HL-60 (cell line): ENCODE results near the gene PIAS4.

Experiments
- DNase-seq, 2 experiments: peaks; one replicate each; pipeline ENCODE4 v3.0.0-alpha.2; 2010 to 2020; ENCODE audit warnings: low read depth in 1 of 2, low spot score in 1 of 2
- H3K27ac ChIP-seq: fragments of 250-450 bp; sonication (Bioruptor Pico); replicated peaks from 2 replicates; pipeline ENCODE4 v1.5.1; 2020; ENCODE audit warnings: mild to moderate bottlenecking, moderate library complexity
- H3K27me3 ChIP-seq: fragments of 250-450 bp; sonication (Bioruptor Pico); 2 replicates; pipeline ENCODE4 v1.5.1; 2021; ENCODE audit warnings: mild to moderate bottlenecking, moderate library complexity; ENCODE audit not compliant: insufficient read depth, poor library complexity, severe bottlenecking
- H3K4me3 ChIP-seq: replicated peaks from 2 replicates; pipeline ENCODE4 v1.5.1; 2011; ENCODE audit warnings: mild to moderate bottlenecking, control low read depth, low read length; ENCODE audit not compliant: insufficient read depth
- CTCF ChIP-seq: IDR thresholded peaks from one replicate; pipeline ENCODE4 v1.5.1; 2011; ENCODE audit warnings: low read length, control low read depth, inconsistent platforms; ENCODE audit not compliant: insufficient read depth
- GABPA ChIP-seq: IDR thresholded peaks from 2 replicates; pipeline ENCODE4 v1.6.1; 2012; ENCODE audit warnings: low read depth
- POLR2AphosphoS5 ChIP-seq: IDR thresholded peaks from 2 replicates; pipeline ENCODE4 v1.6.1; 2012; ENCODE audit warnings: low read depth
- REST ChIP-seq: IDR thresholded peaks from 2 replicates; pipeline ENCODE4 v1.6.1; 2012; ENCODE audit warnings: low read depth; ENCODE audit not compliant: insufficient replicate concordance
- SPI1 ChIP-seq: IDR thresholded peaks from 2 replicates; pipeline ENCODE4 v1.6.1; 2012; ENCODE audit warnings: low read depth, mild to moderate bottlenecking, borderline replicate concordance

The PIAS4 gene

GRCh38 chr19:4084547-4084877 lies 77.0 kb downstream of the PIAS4 start:
- H3K27ac ChIP-seq: 0 out of 2 replicates have a peak overlapping the region, but pooled peaks have one; percentile 15
- TF ChIP-seq SPI1 (no peak), REST (no peak), CTCF (no peak), POLR2AphosphoS5 (no peak), GABPA (no peak)
- no peaks in the 10 kb centered on the region for H3K27me3 ChIP-seq
- DNase-seq: no peak
- H3K4me3 ChIP-seq: no peak overlapping the region

GRCh38 chr19:4086411-4086867 lies 78.9 kb downstream of the PIAS4 start:
- DNase-seq: no peak
- Histone ChIP-seq H3K27ac (no peak overlapping the region), H3K27me3 (no peaks in the 10 kb centered on the region), H3K4me3 (no peak overlapping the region)
- TF ChIP-seq GABPA: no peak
- no peak for TF ChIP-seq REST
- TF ChIP-seq CTCF: no peak
- TF ChIP-seq POLR2AphosphoS5: no peak
- no peak for TF ChIP-seq SPI1

GRCh38 chr19:4087787-4088679 lies 80.5 kb downstream of the PIAS4 start:
- Histone ChIP-seq H3K4me3 (no peak overlapping the region), H3K27me3 (no peaks in the 10 kb centered on the region), H3K27ac (peak overlapping the region; percentile 32; the same call in 1 of the 2 replicates)
- TF ChIP-seq SPI1: no peak
- no peak for DNase-seq

GRCh38 chr19:4088975-4089374 lies 81.4 kb downstream of the PIAS4 start:
- Histone ChIP-seq H3K4me3 (peak overlapping the region; percentile 17), H3K27ac (peak overlapping the region; percentile 92), H3K27me3 (no peaks in the 10 kb centered on the region)
- DNase-seq: peak in 1 of 2 experiments; percentile 85
- TF ChIP-seq SPI1: no peak
- no peak for TF ChIP-seq CTCF
- TF ChIP-seq POLR2AphosphoS5: no peak
- no peak for TF ChIP-seq GABPA
- no peak for TF ChIP-seq REST
